GM18505 (cell line): Measurements from ENCODE around the gene TXNDC11.
"Not testable (repeated sequence)": the region's sequence is repeated elsewhere in the genome, so short reads cannot be mapped to it uniquely, and the experiment has no call there.

Source experiments
- ATAC-seq: cut with Tn5 transposase; IDR thresholded peaks from one replicate; pipeline ENCODE4 v1.9.1; 2021; ENCODE audit not compliant: unreplicated experiment
- POLR2A ChIP-seq: IDR thresholded peaks from 4 replicates; pipeline ENCODE4 v1.6.1; 2011; ENCODE audit warnings: borderline replicate concordance; ENCODE audit not compliant: insufficient read depth, insufficient read length; ENCODE audit errors: extremely low read depth

TXNDC11 gene

GRCh38 chr16:11742536-11743307 lies at the start of gene TXNDC11:
TXNDC11 (minus strand) TSS chr16:11742857; CDS start chr16:11742730, 127 bp downstream.
- TF ChIP-seq POLR2A = peak; percentile 95
- ATAC-seq = peak; percentile 94

GRCh38 chr16:11791144-11791828 lies 48.6 kb upstream of the TXNDC11 start:
- no peak for TF ChIP-seq POLR2A
- ATAC-seq = no peak

GRCh38 chr16:11788914-11789313 lies 46.3 kb upstream of the TXNDC11 start:
- no peak for ATAC-seq
- TF ChIP-seq POLR2A = no peak

- not testable (repeated sequence) for ATAC-seq
Observed at GRCh38 chr16:11784980-11785599, 42.4 kb upstream of the TXNDC11 start.

GRCh38 chr16:11784381-11784780 lies 41.7 kb upstream of the TXNDC11 start:
- ATAC-seq = not testable (repeated sequence)

- no peak for ATAC-seq
- no peak for TF ChIP-seq POLR2A
Observed at GRCh38 chr16:11784038-11784369, 41.3 kb upstream of the TXNDC11 start.

GRCh38 chr16:11783319-11784037 lies 40.8 kb upstream of the TXNDC11 start:
- ATAC-seq = peak; percentile 58
- TF ChIP-seq POLR2A = peak; percentile 36

- no peak for ATAC-seq
- TF ChIP-seq POLR2A = no peak
Observed at GRCh38 chr16:11781773-11782172, 39.1 kb upstream of the TXNDC11 start.

GRCh38 chr16:11780991-11781680 lies 38.5 kb upstream of the TXNDC11 start:
- no peak for TF ChIP-seq POLR2A
- no peak for ATAC-seq

- TF ChIP-seq POLR2A = no peak
Observed at GRCh38 chr16:11779074-11779473, 36.4 kb upstream of the TXNDC11 start.

GRCh38 chr16:11774065-11774626 lies 31.5 kb upstream of the TXNDC11 start:
- TF ChIP-seq POLR2A = no peak
- no peak for ATAC-seq

More at GRCh38 chr16:11779074-11779473, 36.4 kb upstream of the TXNDC11 start:
- no peak for ATAC-seq

- ATAC-seq = no peak
- no peak for TF ChIP-seq POLR2A
Observed at GRCh38 chr16:11768849-11769248, 26.2 kb upstream of the TXNDC11 start.

- no peak for ATAC-seq
- TF ChIP-seq POLR2A = no peak
Observed at GRCh38 chr16:11762431-11762830, 19.8 kb upstream of the TXNDC11 start.
